ENCODE results near the gene BMP3. TPM values are rescaled to one million over a fixed set of nuclear protein-coding genes. Genes with fewer than 3 reads are reported as not detected.

The BMP3 gene
- total and polyA plus RNA-seq, 4 donors: 0.47 TPM; not detected in 3

DNA sequence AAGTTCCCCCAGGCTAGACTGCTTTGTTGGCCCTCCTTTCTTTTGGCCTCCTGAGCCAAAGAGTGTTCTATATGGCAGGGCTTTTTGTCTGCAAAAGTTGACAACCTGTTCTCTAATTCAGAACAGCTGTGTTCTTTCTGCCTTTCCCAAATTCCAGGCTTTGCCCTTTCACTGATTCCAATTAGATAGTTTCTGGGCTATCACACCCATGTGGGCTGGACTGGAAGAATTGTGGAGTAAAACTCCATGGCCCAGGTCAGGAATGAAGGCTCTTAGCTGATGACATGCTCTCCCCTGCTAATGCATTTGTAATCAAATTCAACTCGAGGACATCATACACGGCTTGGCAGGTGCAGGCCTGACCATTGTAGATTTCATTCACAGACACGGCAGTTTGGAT, 19.4 kb downstream of the BMP3 start:
- no peak for DNase-seq (ENCODE audit: low spot score)
- no peak overlapping the region for H3K4me3 ChIP-seq (ENCODE audit: low read depth in 1 of 3, low read length in 3 of 3)
- H3K4me1 ChIP-seq (ENCODE audit: control insufficient read depth in 4 of 4, insufficient read depth in 4 of 4, low read length in 3 of 4): peaks cover 0 to 11% (median 9%) of the 10 kb centered on the region in 4 donors
- no peaks in the 10 kb centered on the region for H3K27me3 ChIP-seq (ENCODE audit: control insufficient read depth in 4 of 4, insufficient read depth in 4 of 4, low read length in 3 of 4)
- H3K27ac ChIP-seq (ENCODE audit: low read depth in 1 of 2, low read length in 2 of 2): no peak overlapping the region
- H3K9me3 ChIP-seq (ENCODE audit: control insufficient read depth in 4 of 4, low read length in 3 of 4): no peaks in the 10 kb centered on the region
- TF ChIP-seq JUND (IDR thresholded peaks at IDR 0.05): no peak
- no peak for TF ChIP-seq SP1 (IDR thresholded peaks at IDR 0.05)
- TF ChIP-seq, protein P1, sequence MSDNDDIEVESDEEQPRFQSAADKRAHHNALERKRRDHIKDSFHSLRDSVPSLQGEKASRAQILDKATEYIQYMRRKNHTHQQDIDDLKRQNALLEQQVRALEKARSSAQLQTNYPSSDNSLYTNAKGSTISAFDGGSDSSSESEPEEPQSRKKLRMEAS (IDR thresholded peaks at IDR 0.05): no peak
- TF ChIP-seq ATF3 (IDR thresholded peaks at IDR 0.05): no peak
- no peak for TF ChIP-seq GABPA (IDR thresholded peaks at IDR 0.05 in 1 of 2, conservative IDR thresholded peaks at IDR 0.05 in 1 of 2)
- TF ChIP-seq FOXA1 (IDR thresholded peaks at IDR 0.05): no peak
- no peak for TF ChIP-seq FOXA2 (IDR thresholded peaks at IDR 0.05)
- no peak for TF ChIP-seq RAD21 (IDR thresholded peaks at IDR 0.05)
- no peak for TF ChIP-seq ZBTB33 (IDR thresholded peaks at IDR 0.05)
- no peak for TF ChIP-seq REST (IDR thresholded peaks at IDR 0.05)
- TF ChIP-seq NR2F2 (IDR thresholded peaks at IDR 0.05): no peak
- TF ChIP-seq HNF4A (conservative IDR thresholded peaks at IDR 0.05): no peak
- TF ChIP-seq RXRA (IDR thresholded peaks at IDR 0.05): no peak
- H3K9ac ChIP-seq (ENCODE audit: low read depth in 1 of 2, low read length in 2 of 2): no peak overlapping the region
- no peaks in the 10 kb centered on the region for H3K36me3 ChIP-seq (ENCODE audit: control insufficient read depth in 4 of 4, insufficient read depth in 3 of 4, low read depth in 1 of 4, low read length in 3 of 4)
- 76% methylated on average over 3 of the region's 3 CpGs for WGBS

GRCh38 chr4:81052119-81053068, 21.9 kb downstream of the BMP3 start:
- Histone ChIP-seq H3K36me3 (ENCODE audit: control insufficient read depth in 4 of 4, insufficient read depth in 3 of 4, low read depth in 1 of 4, low read length in 3 of 4) (no peaks in the 10 kb centered on the region), H3K9ac (ENCODE audit: low read depth in 1 of 2, low read length in 2 of 2) (peak overlapping the region; percentile 60 to 64), H3K4me3 (ENCODE audit: low read depth in 1 of 3, low read length in 3 of 3) (peak overlapping the region in 2 of 3 donors; percentile 27 to 45), H3K9me3 (ENCODE audit: control insufficient read depth in 4 of 4, low read length in 3 of 4) (no peaks in the 10 kb centered on the region), H3K27ac (ENCODE audit: low read depth in 1 of 2, low read length in 2 of 2) (peak overlapping the region; percentile 23 to 59), H3K27me3 (ENCODE audit: control insufficient read depth in 4 of 4, insufficient read depth in 4 of 4, low read length in 3 of 4) (no peaks in the 10 kb centered on the region), H3K4me1 (ENCODE audit: control insufficient read depth in 4 of 4, insufficient read depth in 4 of 4, low read length in 3 of 4) (peaks cover 0 to 11% (median 9%) of the 10 kb centered on the region in 4 donors)
- peak; percentile 55 for DNase-seq (ENCODE audit: low spot score)
- WGBS: 41% methylated on average over 7 of the region's 7 CpGs
- TF ChIP-seq EGR1 (IDR thresholded peaks at IDR 0.05; ENCODE audit: low read depth in 2 of 2) (no peak), TAF1 (conservative IDR thresholded peaks at IDR 0.05) (no peak), FOXA1 (IDR thresholded peaks at IDR 0.05) (no peak), FOXA2 (IDR thresholded peaks at IDR 0.05) (no peak), HNF4G (IDR thresholded peaks at IDR 0.05) (peak; percentile 65), GABPA (IDR thresholded peaks at IDR 0.05 in 1 of 2, conservative IDR thresholded peaks at IDR 0.05 in 1 of 2) (no peak), ZBTB33 (IDR thresholded peaks at IDR 0.05) (no peak), RXRA (IDR thresholded peaks at IDR 0.05) (no peak), HNF4A (conservative IDR thresholded peaks at IDR 0.05) (peak; percentile 79 to 80), JUND (IDR thresholded peaks at IDR 0.05) (no peak), YY1 (IDR thresholded peaks at IDR 0.05) (no peak), NR2F2 (IDR thresholded peaks at IDR 0.05) (no peak), RAD21 (IDR thresholded peaks at IDR 0.05) (peak; percentile 90), SP1 (IDR thresholded peaks at IDR 0.05) (no peak)
- TF ChIP-seq, protein P2, sequence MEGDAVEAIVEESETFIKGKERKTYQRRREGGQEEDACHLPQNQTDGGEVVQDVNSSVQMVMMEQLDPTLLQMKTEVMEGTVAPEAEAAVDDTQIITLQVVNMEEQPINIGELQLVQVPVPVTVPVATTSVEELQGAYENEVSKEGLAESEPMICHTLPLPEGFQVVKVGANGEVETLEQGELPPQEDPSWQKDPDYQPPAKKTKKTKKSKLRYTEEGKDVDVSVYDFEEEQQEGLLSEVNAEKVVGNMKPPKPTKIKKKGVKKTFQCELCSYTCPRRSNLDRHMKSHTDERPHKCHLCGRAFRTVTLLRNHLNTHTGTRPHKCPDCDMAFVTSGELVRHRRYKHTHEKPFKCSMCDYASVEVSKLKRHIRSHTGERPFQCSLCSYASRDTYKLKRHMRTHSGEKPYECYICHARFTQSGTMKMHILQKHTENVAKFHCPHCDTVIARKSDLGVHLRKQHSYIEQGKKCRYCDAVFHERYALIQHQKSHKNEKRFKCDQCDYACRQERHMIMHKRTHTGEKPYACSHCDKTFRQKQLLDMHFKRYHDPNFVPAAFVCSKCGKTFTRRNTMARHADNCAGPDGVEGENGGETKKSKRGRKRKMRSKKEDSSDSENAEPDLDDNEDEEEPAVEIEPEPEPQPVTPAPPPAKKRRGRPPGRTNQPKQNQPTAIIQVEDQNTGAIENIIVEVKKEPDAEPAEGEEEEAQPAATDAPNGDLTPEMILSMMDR (IDR thresholded peaks at IDR 0.05; ENCODE audit: low read depth, low read length, missing input control): peak; percentile 77
- TF ChIP-seq, protein P1 (IDR thresholded peaks at IDR 0.05): no peak
